SK-N-SH (cell line): ENCODE measurements around the gene GRK2. TPM values are rescaled to one million over a fixed set of nuclear protein-coding genes. Genes with fewer than 3 reads are reported as not detected.
A peak's percentile ranks its signal among the peaks of the same experiment; 100 is the strongest.

Source experiments
- CTCF ChIA-PET: fragments of 300-600, 350-600 bp; formaldehyde crosslinking; extraction: SDS; loops from one replicate; lab custom pipeline; 2021; lab: Yijun Ruan, JAX
- POLR2A ChIA-PET: fragments of 350-600 bp; sonication (Branson Sonifier 250); formaldehyde crosslinking; extraction: SDS; loops from one replicate; lab custom pipeline; 2020; ENCODE audit warnings: antibody characterized with exemption, inconsistent platforms; lab: Yijun Ruan, JAX
- DNase-seq: peaks from one replicate; pipeline ENCODE4 v3.0.0; 2012
- H2AFZ ChIP-seq: fragments of 200-600 bp; sonication (generic); 2 replicates; pipeline ENCODE4 v1.8.1; 2016; ENCODE audit warnings: antibody characterized with exemption, mild to moderate bottlenecking, low read depth
- H3F3A ChIP-seq: fragments of 200-600 bp; sonication (generic); replicated peaks from 2 replicates; pipeline ENCODE3; 2016; ENCODE audit warnings: antibody characterized with exemption, mild to moderate bottlenecking; ENCODE audit not compliant: insufficient read depth
- H3K27ac ChIP-seq, 2 experiments: fragments of 200-500 bp in 1 of 2; fragments of 200-600 bp in 1 of 2; sonication (Bioruptor generic) in 1 of 2; sonication (generic), shearing (Covaris generic) in 1 of 2; 2 replicates each; pipeline versions ENCODE4 v1.5.1 to v1.6.1; 2014 to 2016; ENCODE audit warnings: low read depth in 2 of 2, inconsistent platforms in 1 of 2, low read length in 1 of 2, mild to moderate bottlenecking in 1 of 2, mixed read lengths in 1 of 2
- H3K27me3 ChIP-seq: fragments of 200-600 bp; sonication (generic), shearing (Covaris generic); 2 replicates; pipeline ENCODE4 v1.6.1; 2016; ENCODE audit warnings: mixed run types; ENCODE audit not compliant: insufficient read depth
- H3K36me3 ChIP-seq, 2 experiments: fragments of 200-500 bp in 1 of 2; fragments of 200-600 bp in 1 of 2; sonication (Bioruptor generic) in 1 of 2; sonication (generic) in 1 of 2; replicated peaks in 1 of 2; 2 replicates each; pipeline versions ENCODE3 to v1.5.1; 2014 to 2016; ENCODE audit warnings: low read length in 1 of 2, mild to moderate bottlenecking in 1 of 2; ENCODE audit not compliant: insufficient read depth in 2 of 2, control insufficient read depth in 1 of 2
- H3K4me1 ChIP-seq, 2 experiments: fragments of 200-500 bp in 1 of 2; fragments of 200-600 bp in 1 of 2; sonication (Bioruptor generic) in 1 of 2; sonication (generic), shearing (Covaris generic) in 1 of 2; 2 replicates each; pipeline versions ENCODE4 v1.5.1 to v1.6.1; 2014 to 2016; ENCODE audit warnings: low read depth in 1 of 2, low read length in 1 of 2, mixed run types in 1 of 2; ENCODE audit not compliant: insufficient read depth in 2 of 2, control insufficient read depth in 1 of 2
- H3K4me2 ChIP-seq: fragments of 200-600 bp; sonication (generic), shearing (Covaris generic); 2 replicates; pipeline ENCODE4 v1.6.1; 2017; ENCODE audit warnings: mixed run types
- H3K4me3 ChIP-seq, 2 experiments: fragments of 200-500 bp in 1 of 2; fragments of 200-600 bp in 1 of 2; sonication (Bioruptor generic) in 1 of 2; sonication (generic), shearing (Covaris generic) in 1 of 2; 2 replicates each; pipeline versions ENCODE4 v1.5.1 to v1.8.1; 2014 to 2016; ENCODE audit warnings: low read depth in 2 of 2, inconsistent platforms in 1 of 2, low read length in 1 of 2, mild to moderate bottlenecking in 1 of 2, mixed read lengths in 1 of 2, moderate library complexity in 1 of 2
- H3K79me2 ChIP-seq: fragments of 200-600 bp; sonication (generic); 2 replicates; pipeline ENCODE4 v1.8.1; 2017; ENCODE audit warnings: mild to moderate bottlenecking; ENCODE audit not compliant: insufficient read depth
- H3K9ac ChIP-seq: fragments of 200-600 bp; sonication (generic); 2 replicates; pipeline ENCODE4 v1.6.1; 2017; ENCODE audit warnings: mixed run types
- H3K9me2 ChIP-seq: fragments of 200-600 bp; sonication (generic); 2 replicates; pipeline ENCODE4 v1.6.1; 2017; ENCODE audit warnings: mixed run types
- H3K9me3 ChIP-seq: fragments of 200-600 bp; sonication (generic); 2 replicates; pipeline ENCODE4 v1.6.1; 2017; ENCODE audit warnings: mixed run types, mild to moderate bottlenecking, moderate library complexity
- H4K20me1 ChIP-seq: fragments of 200-600 bp; sonication (generic); 2 replicates; pipeline ENCODE4 v1.6.1; 2017; ENCODE audit warnings: mild to moderate bottlenecking, mixed run types; ENCODE audit not compliant: insufficient read depth
- CHD2 ChIP-seq: fragments of 150-350 bp; IDR thresholded peaks from 2 replicates; pipeline ENCODE4 v1.6.1; 2018; ENCODE audit warnings: low read length; ENCODE audit not compliant: partially characterized antibody
- EP300 ChIP-seq, 2 experiments: IDR thresholded peaks; 2 replicates each; pipeline versions ENCODE4 v1.4.0 to v1.6.1; 2012; ENCODE audit warnings: borderline replicate concordance in 1 of 2, low read depth in 1 of 2, low read length in 1 of 2
- EZH2phosphoT487 ChIP-seq: fragments of 200-600 bp; sonication (generic); IDR thresholded peaks from 2 replicates; pipeline ENCODE4 v1.6.1; 2017; ENCODE audit warnings: low read depth, mixed run types, mild to moderate bottlenecking, antibody characterized with exemption, moderate library complexity, borderline replicate concordance
- FOSL2 ChIP-seq: IDR thresholded peaks from 2 replicates; pipeline ENCODE4 v1.4.0; 2012; ENCODE audit warnings: low read depth, mild to moderate bottlenecking, moderate library complexity, borderline replicate concordance
- FOXJ3 ChIP-seq: sonication (generic); formaldehyde crosslinking; IDR thresholded peaks from 2 replicates; pipeline ENCODE4 v1.5.1; 2020; ENCODE audit warnings: mild to moderate bottlenecking, missing genetic modification reagents
- FOXM1 ChIP-seq: IDR thresholded peaks from 2 replicates; pipeline ENCODE4 v1.4.0; 2012; ENCODE audit warnings: low read depth, mild to moderate bottlenecking
- NFIC ChIP-seq: IDR thresholded peaks from 2 replicates; pipeline ENCODE4 v1.4.0; 2012; ENCODE audit warnings: borderline replicate concordance
- POLR2AphosphoS5 ChIP-seq: IDR thresholded peaks from 2 replicates; pipeline ENCODE4 v1.6.1; 2012; ENCODE audit warnings: low read depth, low read length
- RAD21 ChIP-seq: IDR thresholded peaks from 2 replicates; pipeline ENCODE4 v1.6.1; 2012; ENCODE audit warnings: mild to moderate bottlenecking, low read length
- RXRA ChIP-seq: IDR thresholded peaks from 2 replicates; pipeline ENCODE4 v1.4.0; 2012; ENCODE audit warnings: low read depth, mild to moderate bottlenecking, borderline replicate concordance
- SIN3A ChIP-seq: IDR thresholded peaks from 2 replicates; pipeline ENCODE4 v1.6.1; 2012; ENCODE audit warnings: low read depth, mild to moderate bottlenecking, low read length, moderate library complexity, borderline replicate concordance
- SMC3 ChIP-seq: IDR thresholded peaks from 2 replicates; pipeline ENCODE4 v1.6.1; 2012; ENCODE audit warnings: low read depth, low read length, improper control_type of control experiment
- TCF12 ChIP-seq: IDR thresholded peaks from 2 replicates; pipeline ENCODE4 v1.4.0; 2012
- TEAD4 ChIP-seq: IDR thresholded peaks from 2 replicates; pipeline ENCODE4 v1.4.0; 2012; ENCODE audit warnings: mild to moderate bottlenecking, borderline replicate concordance; ENCODE audit not compliant: insufficient read depth
- ZBTB33 ChIP-seq: IDR thresholded peaks from 2 replicates; pipeline ENCODE4 v1.4.0; 2012; ENCODE audit warnings: low read depth, borderline replicate concordance
- WGBS: methylation state at CpG from one replicate; pipeline ENCODE4 v1.1.6; 2017; ENCODE audit warnings: low lambda C conversion rate; 5-methylcytosine and 5-hydroxymethylcytosine counted together
- polyA plus RNA-seq, 3 experiments: library from polyadenylated mRNA; depleted of rRNA; stranded (reverse); fragments of >200 nt; gene quantifications; 2 replicates each; pipeline ENCODE4 v1.2.3, GENCODE V29; 2012
- TF ChIP-seq, protein P1 (sequence below): IDR thresholded peaks from 2 replicates; pipeline ENCODE4 v1.6.1; 2012; ENCODE audit warnings: mild to moderate bottlenecking, low read depth, low read length, moderate library complexity
- TF ChIP-seq, protein P2 (sequence below): IDR thresholded peaks from 2 replicates; pipeline ENCODE4 v1.4.0; 2012; ENCODE audit warnings: low read depth, borderline replicate concordance
- TF ChIP-seq, protein P3 (sequence below): fragments of 150-350 bp; IDR thresholded peaks from 2 replicates; pipeline ENCODE4 v1.6.1; 2017; ENCODE audit warnings: antibody characterized with exemption, low read length, low read depth, borderline replicate concordance
- TF ChIP-seq, protein P4 (sequence below): fragments of 200-600 bp; sonication (generic); IDR thresholded peaks from 2 replicates; pipeline ENCODE4 v1.6.1; 2017; ENCODE audit warnings: antibody characterized with exemption, mild to moderate bottlenecking, moderate library complexity
- TF ChIP-seq, protein P5 (sequence below): IDR thresholded peaks from 2 replicates; pipeline ENCODE4 v1.4.0; 2012; ENCODE audit warnings: low read depth

The GRK2 gene
- polyA plus RNA-seq, 1 of the 3 experiments (the other 2 are of a cell fraction): 48.5 TPM

DNA sequence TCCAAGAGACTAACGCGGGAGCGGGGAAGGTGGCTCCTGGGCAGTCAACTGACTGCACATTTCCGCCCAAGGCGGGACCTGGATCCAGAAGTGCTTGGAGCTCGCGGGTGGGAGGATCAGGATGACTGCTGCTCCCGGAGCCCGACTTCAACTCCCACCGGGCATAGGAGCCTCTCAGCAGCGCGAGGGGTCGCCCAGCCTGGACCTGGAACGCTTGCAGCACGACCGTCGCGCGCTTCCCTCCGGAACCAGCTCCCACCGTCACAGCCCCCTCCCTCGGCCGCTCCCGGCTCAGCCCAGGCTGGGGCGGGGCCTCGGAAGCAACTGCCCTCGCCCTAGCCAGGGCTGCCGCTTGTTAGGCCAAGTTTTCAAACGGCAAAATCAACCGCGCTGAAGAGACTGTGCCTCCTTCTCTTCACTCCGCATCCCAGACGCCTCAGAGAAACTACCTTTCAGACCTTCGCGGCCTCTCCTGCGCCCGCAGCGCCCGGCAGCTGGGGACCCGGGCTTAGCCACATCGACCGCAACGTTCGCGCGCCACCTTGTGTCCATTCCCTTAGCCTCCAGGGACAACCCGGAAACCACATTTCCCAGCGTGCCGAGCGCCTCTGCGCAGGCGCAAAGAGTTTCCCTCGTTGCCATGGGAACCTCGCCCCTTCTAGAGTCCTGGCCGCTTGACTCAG lies 51.1 kb downstream of the GRK2 start:
- H3K9ac ChIP-seq: peak overlapping the region; percentile 77
- no peaks in the 10 kb centered on the region for H3K27me3 ChIP-seq
- H3K4me3 ChIP-seq: peak overlapping the region; percentile 83 to 85
- no peaks in the 10 kb centered on the region for H3K9me3 ChIP-seq
- peak; percentile 98 for DNase-seq
- H3K27ac ChIP-seq: peak overlapping the region; percentile 84 to 95
- peaks cover 23% of the 10 kb centered on the region for H3F3A ChIP-seq
- H3K79me2 ChIP-seq: 0 out of 2 replicates have a peak, but pooled peaks cover 4% of the 10 kb centered on the region
- H3K36me3 ChIP-seq: no peaks in the 10 kb centered on the region
- H3K4me1 ChIP-seq: peaks cover 4 to 16% of the 10 kb centered on the region in 2 experiments; a peak in 1 of 4 replicates
- H3K4me2 ChIP-seq: peak overlapping the region; percentile 94
- H4K20me1 ChIP-seq: no peaks in the 10 kb centered on the region
- peak overlapping the region; percentile 91 for H2AFZ ChIP-seq
- ChIA-PET CTCF (interaction anchor here (0.6 to 12.0 kb wide), 62 partner anchors 9 to 473 kb away, joined by 3 to 274 read pairs (median 5); partner anchors contain the start of genes ANKRD13D, GRK2, POLD4 and PPP1CA), POLR2A (interaction anchor here (1.1 to 4.3 kb wide), 6 partner anchors 14 to 77 kb away, joined by 3 to 19 read pairs (median 6); partner anchors contain the start of genes ANKRD13D, GRK2 and SSH3)
- WGBS: 1% methylated on average over 36 of the region's 55 CpGs
- no peaks in the 10 kb centered on the region for H3K9me2 ChIP-seq
- TF ChIP-seq SIN3A (0 out of 2 replicates have a peak, but pooled peaks have one; percentile 69), TCF12 (no peak), RXRA (no peak), ZBTB33 (0 out of 2 replicates have a peak, but pooled peaks have one; percentile 12), RAD21 (peak; percentile 92), FOXM1 (no peak), TEAD4 (no peak), EP300 (IDR thresholded peaks at IDR 0.05; ENCODE audit: borderline replicate concordance in 1 of 2, low read depth in 1 of 2, low read length in 1 of 2) (no peak), SMC3 (peak; percentile 89), NFIC (no peak), FOXJ3 (CRISPR knock-in tag) (no peak), EZH2phosphoT487 (no peak), CHD2 (peak; percentile 4), POLR2AphosphoS5 (peak; percentile 63; the same call in 1 of the 2 replicates), FOSL2 (no peak)
- TF ChIP-seq, protein P1, sequence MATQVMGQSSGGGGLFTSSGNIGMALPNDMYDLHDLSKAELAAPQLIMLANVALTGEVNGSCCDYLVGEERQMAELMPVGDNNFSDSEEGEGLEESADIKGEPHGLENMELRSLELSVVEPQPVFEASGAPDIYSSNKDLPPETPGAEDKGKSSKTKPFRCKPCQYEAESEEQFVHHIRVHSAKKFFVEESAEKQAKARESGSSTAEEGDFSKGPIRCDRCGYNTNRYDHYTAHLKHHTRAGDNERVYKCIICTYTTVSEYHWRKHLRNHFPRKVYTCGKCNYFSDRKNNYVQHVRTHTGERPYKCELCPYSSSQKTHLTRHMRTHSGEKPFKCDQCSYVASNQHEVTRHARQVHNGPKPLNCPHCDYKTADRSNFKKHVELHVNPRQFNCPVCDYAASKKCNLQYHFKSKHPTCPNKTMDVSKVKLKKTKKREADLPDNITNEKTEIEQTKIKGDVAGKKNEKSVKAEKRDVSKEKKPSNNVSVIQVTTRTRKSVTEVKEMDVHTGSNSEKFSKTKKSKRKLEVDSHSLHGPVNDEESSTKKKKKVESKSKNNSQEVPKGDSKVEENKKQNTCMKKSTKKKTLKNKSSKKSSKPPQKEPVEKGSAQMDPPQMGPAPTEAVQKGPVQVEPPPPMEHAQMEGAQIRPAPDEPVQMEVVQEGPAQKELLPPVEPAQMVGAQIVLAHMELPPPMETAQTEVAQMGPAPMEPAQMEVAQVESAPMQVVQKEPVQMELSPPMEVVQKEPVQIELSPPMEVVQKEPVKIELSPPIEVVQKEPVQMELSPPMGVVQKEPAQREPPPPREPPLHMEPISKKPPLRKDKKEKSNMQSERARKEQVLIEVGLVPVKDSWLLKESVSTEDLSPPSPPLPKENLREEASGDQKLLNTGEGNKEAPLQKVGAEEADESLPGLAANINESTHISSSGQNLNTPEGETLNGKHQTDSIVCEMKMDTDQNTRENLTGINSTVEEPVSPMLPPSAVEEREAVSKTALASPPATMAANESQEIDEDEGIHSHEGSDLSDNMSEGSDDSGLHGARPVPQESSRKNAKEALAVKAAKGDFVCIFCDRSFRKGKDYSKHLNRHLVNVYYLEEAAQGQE: no peak
- TF ChIP-seq, protein P2, sequence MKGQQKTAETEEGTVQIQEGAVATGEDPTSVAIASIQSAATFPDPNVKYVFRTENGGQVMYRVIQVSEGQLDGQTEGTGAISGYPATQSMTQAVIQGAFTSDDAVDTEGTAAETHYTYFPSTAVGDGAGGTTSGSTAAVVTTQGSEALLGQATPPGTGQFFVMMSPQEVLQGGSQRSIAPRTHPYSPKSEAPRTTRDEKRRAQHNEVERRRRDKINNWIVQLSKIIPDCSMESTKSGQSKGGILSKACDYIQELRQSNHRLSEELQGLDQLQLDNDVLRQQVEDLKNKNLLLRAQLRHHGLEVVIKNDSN: no peak
- TF ChIP-seq, protein P3, sequence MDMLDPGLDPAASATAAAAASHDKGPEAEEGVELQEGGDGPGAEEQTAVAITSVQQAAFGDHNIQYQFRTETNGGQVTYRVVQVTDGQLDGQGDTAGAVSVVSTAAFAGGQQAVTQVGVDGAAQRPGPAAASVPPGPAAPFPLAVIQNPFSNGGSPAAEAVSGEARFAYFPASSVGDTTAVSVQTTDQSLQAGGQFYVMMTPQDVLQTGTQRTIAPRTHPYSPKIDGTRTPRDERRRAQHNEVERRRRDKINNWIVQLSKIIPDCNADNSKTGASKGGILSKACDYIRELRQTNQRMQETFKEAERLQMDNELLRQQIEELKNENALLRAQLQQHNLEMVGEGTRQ: no peak
- TF ChIP-seq, protein P4, sequence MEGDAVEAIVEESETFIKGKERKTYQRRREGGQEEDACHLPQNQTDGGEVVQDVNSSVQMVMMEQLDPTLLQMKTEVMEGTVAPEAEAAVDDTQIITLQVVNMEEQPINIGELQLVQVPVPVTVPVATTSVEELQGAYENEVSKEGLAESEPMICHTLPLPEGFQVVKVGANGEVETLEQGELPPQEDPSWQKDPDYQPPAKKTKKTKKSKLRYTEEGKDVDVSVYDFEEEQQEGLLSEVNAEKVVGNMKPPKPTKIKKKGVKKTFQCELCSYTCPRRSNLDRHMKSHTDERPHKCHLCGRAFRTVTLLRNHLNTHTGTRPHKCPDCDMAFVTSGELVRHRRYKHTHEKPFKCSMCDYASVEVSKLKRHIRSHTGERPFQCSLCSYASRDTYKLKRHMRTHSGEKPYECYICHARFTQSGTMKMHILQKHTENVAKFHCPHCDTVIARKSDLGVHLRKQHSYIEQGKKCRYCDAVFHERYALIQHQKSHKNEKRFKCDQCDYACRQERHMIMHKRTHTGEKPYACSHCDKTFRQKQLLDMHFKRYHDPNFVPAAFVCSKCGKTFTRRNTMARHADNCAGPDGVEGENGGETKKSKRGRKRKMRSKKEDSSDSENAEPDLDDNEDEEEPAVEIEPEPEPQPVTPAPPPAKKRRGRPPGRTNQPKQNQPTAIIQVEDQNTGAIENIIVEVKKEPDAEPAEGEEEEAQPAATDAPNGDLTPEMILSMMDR: peak; percentile 94
- TF ChIP-seq, protein P5, sequence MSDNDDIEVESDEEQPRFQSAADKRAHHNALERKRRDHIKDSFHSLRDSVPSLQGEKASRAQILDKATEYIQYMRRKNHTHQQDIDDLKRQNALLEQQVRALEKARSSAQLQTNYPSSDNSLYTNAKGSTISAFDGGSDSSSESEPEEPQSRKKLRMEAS: peak; percentile 42; the same call in 1 of the 2 replicates
